ENCODE data around the gene TRIO.

The TRIO gene

DNA sequence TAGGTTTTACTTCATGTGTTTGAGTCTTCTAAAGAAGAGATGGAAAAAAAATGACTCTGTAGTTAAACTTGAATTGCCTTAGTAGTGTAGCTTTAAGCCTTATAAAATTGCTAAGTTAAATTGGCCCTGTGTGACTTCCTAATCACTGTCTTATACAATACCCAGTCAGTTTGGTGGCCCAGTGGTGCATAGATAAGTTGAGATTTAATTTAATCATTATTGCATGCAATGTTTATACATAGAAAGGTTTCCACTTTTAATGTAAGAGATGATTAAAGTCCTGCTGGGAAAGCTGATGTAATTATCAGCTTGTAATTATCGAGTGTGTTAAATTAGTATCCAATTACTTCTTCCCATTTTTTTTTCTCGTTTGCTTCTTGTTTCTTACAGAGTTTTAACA, 187.1 kb downstream of the TRIO start:
- no peak for DNase-seq (ENCODE audit: low spot score)

DNA sequence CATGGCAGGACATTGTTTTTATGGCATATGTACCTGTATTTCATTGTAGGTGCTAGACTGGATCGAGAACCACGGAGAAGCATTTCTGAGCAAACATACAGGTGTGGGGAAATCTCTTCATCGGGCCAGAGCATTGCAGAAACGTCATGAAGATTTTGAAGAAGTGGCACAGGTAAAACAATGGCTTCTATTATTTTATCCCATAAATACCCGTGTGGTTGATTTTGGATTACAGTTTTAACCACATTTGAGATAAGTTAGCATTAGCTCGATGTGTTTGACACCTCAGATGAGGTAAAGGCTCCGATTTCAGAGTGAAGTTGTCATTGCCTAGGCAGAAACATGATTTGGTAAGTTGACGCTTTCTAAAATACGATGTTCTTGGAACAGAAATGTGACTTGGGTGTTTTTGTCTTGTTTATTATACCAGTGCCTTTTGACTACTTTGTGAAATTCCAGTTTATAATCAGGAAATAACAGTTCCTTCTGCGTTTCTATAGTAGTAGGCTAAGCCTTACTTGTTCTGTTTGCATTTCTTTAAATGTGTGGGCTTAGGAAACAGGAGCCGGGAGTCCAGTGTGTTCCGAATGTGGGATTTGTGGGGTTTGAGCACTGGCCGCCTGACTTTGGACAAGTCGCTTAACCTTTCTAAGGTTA, 187.7 kb downstream of the TRIO start:
- no peak for DNase-seq (ENCODE audit: low spot score)

DNA sequence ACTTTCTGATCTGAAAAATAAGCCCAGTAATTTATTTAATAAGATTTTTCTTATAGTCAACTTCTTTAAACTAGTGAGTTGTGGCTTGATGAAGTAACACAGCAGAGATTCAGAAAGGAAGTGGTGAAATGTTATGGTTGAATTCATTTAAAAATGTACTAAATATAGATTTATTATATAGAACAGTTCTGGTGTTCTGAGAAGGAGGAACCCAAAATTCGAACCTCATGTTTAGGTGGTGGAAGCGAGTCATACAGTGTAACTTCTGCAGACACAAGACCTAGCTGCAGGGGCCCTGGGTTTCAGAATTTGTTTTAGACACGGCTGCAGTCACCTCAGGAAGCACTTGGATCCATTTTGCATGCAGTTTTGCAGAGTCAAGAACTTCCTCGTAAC, 188.2 kb downstream of the TRIO start:
- DNase-seq (ENCODE audit: low spot score), result peak; percentile 3

- DNase-seq (ENCODE audit: low spot score), result no peak
These were observed 189.0 kb downstream of the TRIO start for GRCh38 chr5:14332038-14332631.

DNA sequence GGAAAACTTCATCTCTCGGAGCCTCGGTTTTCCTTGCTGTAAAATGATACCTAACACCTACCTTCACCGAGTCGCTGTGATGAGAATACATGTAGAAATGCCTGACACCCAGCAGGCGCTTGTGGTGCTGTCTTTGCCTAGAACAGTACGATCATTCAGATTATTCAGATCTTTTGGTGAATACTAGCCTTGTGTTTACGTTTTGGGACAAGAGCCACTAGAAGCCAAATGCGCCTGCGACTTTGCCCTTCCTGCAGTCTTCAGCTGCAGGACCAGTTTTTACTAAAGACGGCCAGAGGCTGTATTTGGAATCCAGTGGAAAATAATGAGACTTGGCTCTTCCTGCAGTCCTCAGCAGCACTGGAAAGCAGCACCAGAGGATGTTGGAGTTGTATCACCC, 189.6 kb downstream of the TRIO start:
- DNase-seq (ENCODE audit: low spot score), result no peak

DNA sequence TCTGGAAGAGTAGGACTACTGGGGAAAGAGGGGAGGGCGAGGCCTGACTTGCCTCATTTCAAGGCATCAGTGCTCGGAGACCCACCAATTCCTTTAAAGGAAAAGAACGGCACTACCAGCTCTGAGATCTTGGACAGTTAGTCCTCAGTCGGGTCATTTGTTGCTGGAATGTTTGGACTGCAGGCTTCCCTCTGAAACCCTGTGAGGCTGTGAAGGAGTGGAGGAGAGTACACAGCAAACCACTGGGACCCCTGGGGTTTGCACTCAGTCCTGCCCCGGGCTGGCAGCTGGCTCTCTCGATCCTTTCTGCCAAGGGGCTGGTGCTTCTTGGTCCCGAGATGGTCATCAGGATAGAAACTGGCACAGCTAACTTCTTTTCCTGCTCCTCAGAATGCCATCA, 194.5 kb downstream of the TRIO start:
- no peak for DNase-seq (ENCODE audit: low spot score)

DNA sequence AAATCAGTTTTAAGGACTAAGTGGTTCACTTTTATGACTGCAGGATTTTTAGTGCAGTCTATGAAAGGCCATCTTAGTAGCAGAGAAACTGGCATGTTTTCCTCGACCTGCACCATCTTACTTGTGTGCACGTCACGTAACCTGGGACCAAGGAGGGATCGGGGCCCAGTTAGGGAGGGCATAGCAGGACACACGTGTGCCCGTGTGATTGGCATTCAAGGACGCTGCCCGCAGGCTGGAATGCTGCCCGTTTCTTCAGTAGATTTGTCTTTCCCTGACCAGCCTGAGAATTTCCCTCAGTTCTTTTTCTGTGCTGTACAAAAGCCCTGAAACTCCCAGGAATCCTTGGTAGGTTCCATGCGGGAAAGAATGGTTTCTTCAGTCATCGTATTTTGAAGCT, 196.3 kb downstream of the TRIO start:
- DNase-seq (ENCODE audit: low spot score), result no peak

- no peak for DNase-seq (ENCODE audit: low spot score)
These were observed 198.6 kb downstream of the TRIO start for GRCh38 chr5:14341571-14342230.

DNA sequence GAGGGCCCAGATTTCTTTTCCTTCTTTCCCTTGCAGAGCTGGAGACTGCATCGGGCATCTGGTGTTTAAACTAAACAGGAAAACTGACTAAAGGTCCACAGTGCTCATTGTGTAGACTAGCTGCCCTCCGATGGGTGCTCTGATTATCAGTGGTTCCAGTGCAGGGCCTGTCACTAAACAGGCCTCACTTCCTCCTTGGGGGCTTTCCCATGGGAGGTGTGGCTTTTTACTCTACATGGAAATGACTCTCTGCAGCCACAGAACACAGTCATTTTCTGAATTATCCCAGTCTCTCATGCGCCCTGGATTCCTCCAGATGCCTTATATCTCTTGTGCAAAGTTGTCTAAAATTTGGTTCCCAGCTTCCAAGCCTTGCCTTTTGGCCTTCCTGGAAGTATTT, 199.2 kb downstream of the TRIO start:
- no peak for DNase-seq (ENCODE audit: low spot score)

DNA sequence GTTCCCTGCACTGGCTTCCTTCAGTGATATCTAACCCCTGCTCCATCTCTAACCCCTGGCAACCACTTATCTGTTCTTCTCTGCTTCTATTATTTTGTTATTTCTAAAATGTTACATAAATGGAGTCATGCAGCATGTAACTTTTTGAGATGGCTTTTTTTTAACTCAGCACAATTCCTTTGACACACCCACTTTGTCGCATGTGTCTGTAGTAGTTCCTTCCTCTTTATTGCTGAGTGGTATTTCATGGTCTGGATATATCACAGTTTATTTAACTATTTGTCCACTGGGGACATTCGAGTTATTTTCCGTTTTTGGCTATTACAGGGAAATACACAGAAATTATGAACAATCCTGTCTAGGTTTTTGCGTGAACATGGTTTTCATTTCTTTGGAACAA, 200.2 kb downstream of the TRIO start:
- DNase-seq (ENCODE audit: low spot score), result no peak

- DNase-seq (ENCODE audit: low spot score), result no peak
These were observed 204.4 kb downstream of the TRIO start for GRCh38 chr5:14347522-14347921.

DNA sequence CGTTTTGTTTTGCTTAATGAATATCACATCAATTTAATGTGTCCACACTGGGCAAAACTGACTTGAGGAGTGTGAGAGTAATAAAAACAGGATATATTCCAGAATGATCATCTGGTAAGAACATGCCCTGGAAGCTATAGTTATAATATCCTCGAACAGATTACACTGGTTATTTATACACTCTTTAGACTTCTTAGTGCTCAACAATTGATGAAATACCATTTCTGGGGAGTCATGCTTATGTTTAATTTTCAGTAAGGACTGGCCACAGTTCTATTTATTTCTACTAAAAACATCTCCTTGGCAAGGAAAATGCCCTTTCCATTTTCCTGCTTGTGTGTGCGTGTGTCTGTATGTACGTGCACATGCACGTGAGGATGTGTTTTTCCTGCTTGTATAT, 205.0 kb downstream of the TRIO start:
- no peak for DNase-seq (ENCODE audit: low spot score)

DNA sequence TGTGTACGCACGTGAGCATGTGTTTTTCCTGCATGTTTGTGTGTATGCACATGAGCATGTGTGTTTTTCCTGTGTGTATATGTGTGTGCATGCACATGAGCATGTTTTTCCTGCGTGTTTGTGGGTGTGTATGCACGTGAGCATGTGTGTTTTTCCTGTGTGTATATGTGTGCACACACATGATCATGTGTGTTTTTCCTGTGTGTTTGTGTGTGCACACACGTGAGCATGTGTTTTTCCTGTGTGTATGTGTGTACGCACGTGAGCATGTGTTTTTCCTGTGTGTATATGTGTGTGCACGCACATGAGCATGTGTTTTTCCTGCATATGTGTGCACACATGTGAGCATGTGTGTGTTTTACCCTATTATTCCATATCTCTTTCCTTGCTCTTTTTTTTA, 205.9 kb downstream of the TRIO start:
- no peak for DNase-seq (ENCODE audit: low spot score)

DNA sequence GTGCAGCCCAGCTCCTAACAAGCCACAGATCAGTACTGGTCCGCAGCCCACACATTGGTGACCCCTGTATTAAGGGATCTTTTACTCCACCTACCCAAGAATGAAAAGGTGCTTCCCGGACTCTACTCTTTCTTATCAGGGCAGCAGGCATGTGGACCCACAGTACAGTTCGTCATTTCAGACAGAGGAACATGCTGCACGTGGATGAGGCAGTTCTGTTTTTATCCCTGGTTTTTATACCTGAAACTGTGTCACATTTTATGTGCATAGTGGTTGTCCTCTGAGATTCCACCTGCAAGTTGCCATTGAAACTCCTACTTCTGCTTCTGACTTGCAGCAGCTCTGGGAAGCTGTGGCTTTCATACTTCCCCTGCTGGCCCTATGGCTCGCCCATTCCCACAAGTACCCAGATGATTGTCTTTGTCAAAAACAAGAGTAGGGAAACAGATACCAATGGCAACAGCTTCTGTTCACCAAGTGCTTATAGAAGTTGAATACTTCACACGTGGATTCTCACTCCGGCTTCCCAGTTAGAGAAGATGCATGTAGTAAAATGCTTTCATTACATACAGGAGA, 208.0 kb downstream of the TRIO start:
- no peak for DNase-seq (ENCODE audit: low spot score)

- peak; percentile 57 for DNase-seq (ENCODE audit: low spot score)
These were observed 208.9 kb downstream of the TRIO start for GRCh38 chr5:14351845-14352712.

- DNase-seq (ENCODE audit: low spot score), result no peak
These were observed 210.8 kb downstream of the TRIO start for GRCh38 chr5:14353726-14354474.

DNA sequence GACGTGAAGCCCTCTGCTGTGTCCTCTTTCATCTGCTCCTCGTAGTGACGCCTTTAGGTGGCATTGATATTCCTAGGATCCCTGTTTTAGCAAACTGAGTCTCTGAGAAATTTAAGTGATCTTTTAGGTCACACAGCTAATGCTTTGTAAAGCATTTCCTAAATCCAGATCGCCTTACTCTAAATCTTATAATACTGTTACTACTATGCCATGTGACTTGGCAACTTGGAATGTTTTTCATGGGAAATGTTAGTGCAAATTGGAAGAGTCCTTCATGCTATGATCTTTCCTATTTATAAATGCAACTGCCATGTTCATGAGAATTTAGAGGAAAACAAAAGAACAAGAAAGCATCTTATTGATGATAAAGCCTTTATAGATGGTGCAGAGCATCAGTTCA, 212.2 kb downstream of the TRIO start:
- no peak for DNase-seq (ENCODE audit: low spot score)

- DNase-seq (ENCODE audit: low spot score), result no peak
These were observed 213.2 kb downstream of the TRIO start for GRCh38 chr5:14356305-14356704.

GRCh38 chr5:14357441-14357840, 214.3 kb downstream of the TRIO start:
- no peak for DNase-seq (ENCODE audit: low spot score)

- no peak for DNase-seq (ENCODE audit: low spot score)
These were observed 214.7 kb downstream of the TRIO start for GRCh38 chr5:14357851-14358250.

GRCh38 chr5:14358536-14358935, 215.4 kb downstream of the TRIO start:
- DNase-seq (ENCODE audit: low spot score), result no peak
